H1 (cell line): ENCODE measurements around the gene TFB1M. TPM values are rescaled to one million over a fixed set of nuclear protein-coding genes. Genes with fewer than 3 reads are reported as not detected.

Experiments
- CTCF ChIA-PET: fragments of 300-600 bp; sonication (Branson Sonifier 250); formaldehyde crosslinking; loops from one replicate; lab custom pipeline; 2021; ENCODE audit not compliant: partially characterized antibody; lab: Charles Lee
- POLR2A ChIA-PET: fragments of 300-600 bp; sonication (Branson Sonifier 250); formaldehyde crosslinking; loops from one replicate; lab custom pipeline; 2021; ENCODE audit warnings: inconsistent platforms; ENCODE audit not compliant: partially characterized antibody; lab: Charles Lee
- DNase-seq, 2 experiments: peaks; one replicate each; pipeline versions ENCODE4 v3.0.0 to v3.0.0-alpha.2; 2010 to 2022; ENCODE audit warnings: low spot score in 2 of 2, low read depth in 1 of 2, mixed read lengths in 1 of 2
- FAIRE-seq: peaks from 2 replicates; lab custom pipeline; 2011; peaks lifted over from hg19 to GRCh38; lab: Jason Lieb, UNC
- H2AFZ ChIP-seq: 2 replicates; pipeline ENCODE4 v1.8.1; 2012; ENCODE audit warnings: low read length, inconsistent platforms
- H2AK5ac ChIP-seq: 2 replicates; pipeline ENCODE4 v1.6.1; 2013; ENCODE audit warnings: low read depth, low read length
- H2BK120ac ChIP-seq: replicated peaks from 2 replicates; pipeline ENCODE3; 2013; ENCODE audit warnings: low read depth, low read length, inconsistent platforms
- H2BK12ac ChIP-seq: 2 replicates; pipeline ENCODE4 v1.6.1; 2013; ENCODE audit warnings: low read depth, low read length
- H2BK15ac ChIP-seq: 2 replicates; pipeline ENCODE4 v1.6.1; 2013; ENCODE audit warnings: low read length
- H2BK20ac ChIP-seq: 2 replicates; pipeline ENCODE4 v1.6.1; 2013; ENCODE audit warnings: low read length
- H2BK5ac ChIP-seq: 2 replicates; pipeline ENCODE4 v1.6.1; 2013; ENCODE audit warnings: low read depth, low read length
- H3K14ac ChIP-seq: 2 replicates; pipeline ENCODE4 v1.6.1; 2013; ENCODE audit warnings: inconsistent platforms; ENCODE audit not compliant: insufficient read length
- H3K18ac ChIP-seq: 2 replicates; pipeline ENCODE4 v1.6.1; 2013; ENCODE audit warnings: low read length; ENCODE audit errors: extremely low read depth
- H3K23ac ChIP-seq: 2 replicates; pipeline ENCODE4 v1.6.1; 2013; ENCODE audit warnings: inconsistent platforms; ENCODE audit not compliant: insufficient read length
- H3K23me2 ChIP-seq: 2 replicates; pipeline ENCODE4 v1.6.1; 2013; ENCODE audit warnings: low read depth, low read length
- H3K27ac ChIP-seq: 2 replicates; pipeline ENCODE4 v1.6.1; 2011; ENCODE audit warnings: low read depth, low read length, inconsistent platforms
- H3K27me3 ChIP-seq, 4 experiments: replicated peaks in 1 of 4; 1 replicate in 1 of 4; 2 replicates in 3 of 4; pipeline versions ENCODE4 v1.6.1 to v1.8.1; 2011 to 2013; ENCODE audit warnings: low read length in 3 of 4, mild to moderate bottlenecking in 3 of 4, inconsistent platforms in 2 of 4, mixed read lengths in 2 of 4, moderate library complexity in 1 of 4; ENCODE audit not compliant: control insufficient read depth in 3 of 4, insufficient read depth in 3 of 4; ENCODE audit errors: extremely low read depth in 1 of 4
- H3K36me3 ChIP-seq, 4 experiments: 2 replicates each; pipeline versions ENCODE4 v1.6.1 to v1.8.1; 2011 to 2013; ENCODE audit warnings: mild to moderate bottlenecking in 4 of 4, low read length in 3 of 4, moderate library complexity in 2 of 4, control low read depth in 1 of 4, inconsistent platforms in 1 of 4; ENCODE audit not compliant: insufficient read depth in 4 of 4, control insufficient read depth in 2 of 4
- H3K4ac ChIP-seq: replicated peaks from 2 replicates; pipeline ENCODE3; 2013; ENCODE audit warnings: low read length, low read depth, mixed read lengths, inconsistent platforms; ENCODE audit not compliant: insufficient read length
- H3K4me1 ChIP-seq, 4 experiments: replicated peaks in 1 of 4; 1 replicate in 1 of 4; 2 replicates in 3 of 4; pipeline versions ENCODE4 v1.6.1 to v1.8.1; 2011 to 2013; ENCODE audit warnings: low read length in 3 of 4, inconsistent platforms in 2 of 4, mixed read lengths in 1 of 4; ENCODE audit not compliant: insufficient read depth in 4 of 4, control insufficient read depth in 3 of 4
- H3K4me2 ChIP-seq, 2 experiments: 2 replicates each; pipeline versions ENCODE4 v1.6.1 to v1.8.1; 2011 to 2013; ENCODE audit warnings: low read depth in 2 of 2, low read length in 2 of 2, control low read depth in 1 of 2, inconsistent platforms in 1 of 2, mild to moderate bottlenecking in 1 of 2; ENCODE audit not compliant: insufficient read depth in 1 of 2
- H3K4me3 ChIP-seq, 4 experiments: fragments of 200-600, 300-600 bp in 1 of 4; sonication (generic), shearing (Covaris generic), sonication (Bioruptor Twin) in 1 of 4; 2 replicates each; pipeline versions ENCODE4 v1.5.1 to v1.8.1; 2011 to 2016; ENCODE audit warnings: low read length in 4 of 4, low read depth in 3 of 4, control low read depth in 2 of 4, inconsistent platforms in 2 of 4, mild to moderate bottlenecking in 2 of 4, mixed read lengths in 1 of 4, moderate library complexity in 1 of 4; ENCODE audit not compliant: insufficient read depth in 2 of 4; ENCODE audit errors: extremely low read depth in 1 of 4
- H3K56ac ChIP-seq: replicated peaks from 2 replicates; pipeline ENCODE3; 2013; ENCODE audit warnings: low read depth, mild to moderate bottlenecking, mixed read lengths, low read length, inconsistent platforms; ENCODE audit not compliant: insufficient read length
- H3K79me1 ChIP-seq: 2 replicates; pipeline ENCODE4 v1.6.1; 2013; ENCODE audit warnings: low read depth, low read length, control low read depth
- H3K79me2 ChIP-seq, 2 experiments: 2 replicates each; pipeline versions ENCODE4 v1.6.1 to v1.8.1; 2012 to 2013; ENCODE audit warnings: low read length in 2 of 2, mild to moderate bottlenecking in 2 of 2, inconsistent platforms in 1 of 2; ENCODE audit not compliant: insufficient read depth in 2 of 2, control insufficient read depth in 1 of 2
- H3K9ac ChIP-seq, 4 experiments: replicated peaks in 1 of 4; 1 replicate in 1 of 4; 2 replicates in 3 of 4; pipeline versions ENCODE4 v1.6.1 to v1.8.1; 2011 to 2013; ENCODE audit warnings: low read depth in 3 of 4, low read length in 3 of 4, control low read depth in 2 of 4, mild to moderate bottlenecking in 2 of 4, moderate library complexity in 2 of 4, inconsistent platforms in 1 of 4; ENCODE audit errors: extremely low read depth in 1 of 4
- H3K9me3 ChIP-seq, 2 experiments: 2 replicates each; pipeline versions ENCODE4 v1.6.1 to v1.8.1; 2012 to 2013; ENCODE audit warnings: mild to moderate bottlenecking in 2 of 2, moderate library complexity in 2 of 2, control low read depth in 1 of 2, inconsistent platforms in 1 of 2, low read depth in 1 of 2, low read length in 1 of 2, mixed read lengths in 1 of 2; ENCODE audit not compliant: insufficient read depth in 2 of 2
- H4K20me1 ChIP-seq, 2 experiments: replicated peaks in 1 of 2; 2 replicates each; pipeline versions ENCODE3 to v1.8.1; 2011 to 2013; ENCODE audit warnings: inconsistent platforms in 2 of 2, low read length in 2 of 2, mild to moderate bottlenecking in 1 of 2; ENCODE audit not compliant: insufficient read depth in 2 of 2, control insufficient read depth in 1 of 2
- H4K5ac ChIP-seq: 2 replicates; pipeline ENCODE4 v1.6.1; 2013; ENCODE audit warnings: low read length, low read depth, mixed read lengths, inconsistent platforms; ENCODE audit not compliant: insufficient read length
- H4K8ac ChIP-seq: 2 replicates; pipeline ENCODE4 v1.8.0; 2013; ENCODE audit warnings: mild to moderate bottlenecking, moderate library complexity, low read length, inconsistent platforms; ENCODE audit not compliant: insufficient read depth; ENCODE audit errors: extremely low read depth
- H4K91ac ChIP-seq: replicated peaks from 2 replicates; pipeline ENCODE3; 2013; ENCODE audit warnings: low read length, mixed read lengths, inconsistent platforms; ENCODE audit not compliant: insufficient read length
- RFX5 ChIP-seq: IDR thresholded peaks from 2 replicates; pipeline ENCODE4 v1.6.1; 2011; ENCODE audit warnings: low read depth, low read length, improper control_type of control experiment, borderline replicate concordance
- ZNF274 ChIP-seq: IDR thresholded peaks from 2 replicates; pipeline ENCODE4 v1.7.0; 2012; ENCODE audit warnings: low read length, borderline replicate concordance; ENCODE audit errors: extremely low read depth
- WGBS, 2 experiments: shearing (Covaris generic) in 1 of 2; methylation state at CpG; one replicate each; pipeline versions ENCODE4 v1.1.6 to v1.1.7; 2013 to 2015; ENCODE audit warnings: low lambda C conversion rate in 2 of 2, mixed read lengths in 2 of 2, inconsistent platforms in 1 of 2, low coverage in 1 of 2, missing lambda C conversion rate in 1 of 2; ENCODE audit not compliant: insufficient replicate concordance in 2 of 2, insufficient coverage in 1 of 2, insufficient read length in 1 of 2; ENCODE audit errors: extremely low coverage in 1 of 2, missing lambda C conversion rate in 1 of 2; 5-methylcytosine and 5-hydroxymethylcytosine counted together
- polyA plus RNA-seq, 7 experiments: library from polyadenylated mRNA; depleted of rRNA in 3 of 7; stranded (reverse) in 5 of 7; unstranded in 2 of 7; fragments of >200 nt in 5 of 7; fragments of 200-250 nt in 2 of 7; gene quantifications; 1 replicate in 5 of 7; 2 replicates in 1 of 7; 4 replicates in 1 of 7; pipeline versions ENCODE4 v1.2.1 to v1.2.3, GENCODE V29; 2011 to 2013; ENCODE audit warnings: missing spikeins in 2 of 7, mixed read lengths in 2 of 7
- total RNA-seq: library from RNA; stranded (reverse); fragmentation: NEBNext Ultra II Directional; extraction: Animal tissue kit (Norgen Biotek cat#: 25700); gene quantifications from 2 replicates; pipeline ENCODE4 v1.2.1, GENCODE V29; 2021

The TFB1M gene
- total and polyA plus RNA-seq, 2 of the 8 experiments (the other 6 are each of a cell fraction or from before 2014, with no cell fraction given), result 28.2 to 49.4 TPM

DNA sequence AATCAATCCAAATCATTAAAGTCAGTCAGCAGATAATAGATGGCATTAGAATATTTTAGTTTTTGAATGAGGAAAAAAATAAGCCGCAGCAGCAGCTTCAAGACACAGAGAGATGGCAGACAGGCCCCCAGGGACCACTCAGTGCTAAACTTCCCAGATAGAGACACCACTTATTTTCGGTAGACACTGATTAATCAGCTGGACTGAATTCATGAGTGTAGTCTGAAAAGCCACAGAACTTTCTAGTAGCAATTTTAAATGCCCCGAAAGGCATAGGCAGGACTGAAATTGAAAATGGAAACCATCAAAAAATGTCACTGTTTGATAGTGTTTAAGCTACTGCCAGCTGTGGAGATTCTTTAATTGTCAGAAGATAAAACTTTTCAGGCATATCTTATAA is 53.6 kb downstream of the TFB1M start:
- Histone ChIP-seq H2BK20ac (no peak overlapping the region), H2BK15ac (no peak overlapping the region), H3K4me3 (no peak overlapping the region), H3K79me1 (no peaks in the 10 kb centered on the region), H3K14ac (no peak overlapping the region), H3K4me1 (peaks cover 0 to 7% (median 2%) of the 10 kb centered on the region in 4 experiments; a peak in 3 of 7 replicates)
- no peak for TF ChIP-seq RFX5
- no peak for TF ChIP-seq ZNF274
- TF ChIP-seq, all 59 proteins: peak for 0
- no peak overlapping the region for H3K56ac ChIP-seq
- H3K27ac ChIP-seq, result no peak overlapping the region
- H3K23me2 ChIP-seq, result no peaks in the 10 kb centered on the region
- no peak overlapping the region for H3K23ac ChIP-seq
- no peaks in the 10 kb centered on the region for H3K27me3 ChIP-seq
- H2BK5ac ChIP-seq, result no peak overlapping the region
- no peak overlapping the region for H3K4ac ChIP-seq
- no peak overlapping the region for H3K18ac ChIP-seq
- POLR2A ChIA-PET, result interaction anchor here (1.4 kb wide), 1 partner anchor 13 kb away, joined by 3 read pairs; no protein-coding TSS in a partner anchor
- no peak for DNase-seq
- 57% methylated on average over 3 of the region's 3 CpGs; no CpG with 5 or more reads in 1 of the 2 experiments for WGBS, 2 experiments
- CTCF ChIA-PET, result interaction anchor here (1.2 to 6.4 kb wide), 12 partner anchors 9 to 374 kb away, joined by 3 to 72 read pairs (median 4); no protein-coding TSS in a partner anchor
- no peak overlapping the region for H2BK12ac ChIP-seq
- no peak overlapping the region for H2AFZ ChIP-seq
- no peak overlapping the region for H2BK120ac ChIP-seq
- H4K8ac ChIP-seq, result no peak overlapping the region
- peaks cover 2 to 3% of the 10 kb centered on the region in 2 experiments for H4K20me1 ChIP-seq
- no peak overlapping the region for H3K9ac ChIP-seq
- no peak for FAIRE-seq
- H3K36me3 ChIP-seq, result peaks cover 10 to 49% (median 35%) of the 10 kb centered on the region in 4 experiments
- H3K9me3 ChIP-seq, result no peaks in the 10 kb centered on the region
- H2AK5ac ChIP-seq, result no peak overlapping the region
- no peak overlapping the region for H4K5ac ChIP-seq
- H3K4me2 ChIP-seq, result no peak overlapping the region
- no peak overlapping the region for H4K91ac ChIP-seq
- peaks cover 3 to 4% of the 10 kb centered on the region in 2 experiments; a peak in 1 of 4 replicates for H3K79me2 ChIP-seq
